ENCODE data around the gene NALCN.

The NALCN gene

GRCh38 chr13:101036546-101036945 lies 379.8 kb downstream of the NALCN start:
- no peaks in the 10 kb centered on the region for H3K36me3 ChIP-seq (ENCODE audit: insufficient read depth)
- no peak overlapping the region for H3K4me2 ChIP-seq
- no peaks in the 10 kb centered on the region for H4K20me1 ChIP-seq (ENCODE audit: insufficient read depth)
- H3K4me1 ChIP-seq (ENCODE audit: low read depth, poor library complexity, severe bottlenecking) = no peaks in the 10 kb centered on the region
- H3K79me2 ChIP-seq (ENCODE audit: insufficient read depth, low read depth) = no peaks in the 10 kb centered on the region
- H3K9ac ChIP-seq = no peak overlapping the region
- H3K4me3 ChIP-seq (IDR thresholded peaks at IDR 0.05; ENCODE audit: insufficient read depth, low read depth, low read length) = no peak overlapping the region
- no peaks in the 10 kb centered on the region for H3K27me3 ChIP-seq (ENCODE audit: insufficient read depth, low read depth)
- no peak overlapping the region for H2AFZ ChIP-seq (ENCODE audit: low read depth)
- no peak overlapping the region for H3K27ac ChIP-seq
- TF ChIP-seq CTCF (conservative IDR thresholded peaks at IDR 0.05; ENCODE audit: low read depth, low read length) = no peak

- no peaks in the 10 kb centered on the region for H3K36me3 ChIP-seq (ENCODE audit: insufficient read depth)
- H2AFZ ChIP-seq (ENCODE audit: low read depth) = no peak overlapping the region
- no peak overlapping the region for H3K27ac ChIP-seq
- no peak overlapping the region for H3K4me3 ChIP-seq (IDR thresholded peaks at IDR 0.05; ENCODE audit: insufficient read depth, low read depth, low read length)
- H3K27me3 ChIP-seq (ENCODE audit: insufficient read depth, low read depth) = no peaks in the 10 kb centered on the region
- H4K20me1 ChIP-seq (ENCODE audit: insufficient read depth) = no peaks in the 10 kb centered on the region
- H3K9ac ChIP-seq = no peak overlapping the region
- no peak overlapping the region for H3K4me2 ChIP-seq
- TF ChIP-seq CTCF (conservative IDR thresholded peaks at IDR 0.05; ENCODE audit: low read depth, low read length) = no peak
- H3K4me1 ChIP-seq (ENCODE audit: low read depth, poor library complexity, severe bottlenecking) = no peaks in the 10 kb centered on the region
- H3K79me2 ChIP-seq (ENCODE audit: insufficient read depth, low read depth) = no peaks in the 10 kb centered on the region
Observed at GRCh38 chr13:101035119-101035620, 381.1 kb downstream of the NALCN start.

- Histone ChIP-seq H3K4me1 (ENCODE audit: low read depth, poor library complexity, severe bottlenecking) (no peaks in the 10 kb centered on the region), H4K20me1 (ENCODE audit: insufficient read depth) (no peaks in the 10 kb centered on the region), H3K4me2 (no peak overlapping the region), H3K79me2 (ENCODE audit: insufficient read depth, low read depth) (no peaks in the 10 kb centered on the region), H3K9ac (no peak overlapping the region), H3K36me3 (ENCODE audit: insufficient read depth) (no peaks in the 10 kb centered on the region), H3K4me3 (IDR thresholded peaks at IDR 0.05; ENCODE audit: insufficient read depth, low read depth, low read length) (no peak overlapping the region), H2AFZ (ENCODE audit: low read depth) (no peak overlapping the region), H3K27ac (no peak overlapping the region), H3K27me3 (ENCODE audit: insufficient read depth, low read depth) (no peaks in the 10 kb centered on the region)
- no peak for TF ChIP-seq CTCF (conservative IDR thresholded peaks at IDR 0.05; ENCODE audit: low read depth, low read length)
Observed at GRCh38 chr13:101026736-101027398, 389.4 kb downstream of the NALCN start.

GRCh38 chr13:101026328-101026727 lies 390.0 kb downstream of the NALCN start:
- H3K27me3 ChIP-seq (ENCODE audit: insufficient read depth, low read depth) = no peaks in the 10 kb centered on the region
- no peak overlapping the region for H3K4me2 ChIP-seq
- no peaks in the 10 kb centered on the region for H3K36me3 ChIP-seq (ENCODE audit: insufficient read depth)
- H3K9ac ChIP-seq = no peak overlapping the region
- H2AFZ ChIP-seq (ENCODE audit: low read depth) = no peak overlapping the region
- no peaks in the 10 kb centered on the region for H4K20me1 ChIP-seq (ENCODE audit: insufficient read depth)
- no peaks in the 10 kb centered on the region for H3K79me2 ChIP-seq (ENCODE audit: insufficient read depth, low read depth)
- no peak overlapping the region for H3K27ac ChIP-seq
- H3K4me3 ChIP-seq (IDR thresholded peaks at IDR 0.05; ENCODE audit: insufficient read depth, low read depth, low read length) = no peak overlapping the region
- H3K4me1 ChIP-seq (ENCODE audit: low read depth, poor library complexity, severe bottlenecking) = no peaks in the 10 kb centered on the region
- TF ChIP-seq CTCF (conservative IDR thresholded peaks at IDR 0.05; ENCODE audit: low read depth, low read length) = no peak

Measured in KMS-11 (cell line).